Nephron progenitor cell (in vitro differentiated cells): ENCODE measurements around the gene COL11A2.

ENCODE experiments used
- DNase-seq: peaks from one replicate; pipeline ENCODE4 v3.0.0; 2021
- H3K27ac Mint-ChIP-seq: 2 replicates; pipeline ENCODE4 v1.8.0; 2021; ENCODE audit warnings: mild to moderate bottlenecking, moderate library complexity, mixed read lengths
- H3K27me3 Mint-ChIP-seq: 2 replicates; pipeline ENCODE4 v1.8.0; 2021; ENCODE audit warnings: mild to moderate bottlenecking, low read depth, mixed read lengths; ENCODE audit not compliant: poor library complexity
- H3K36me3 Mint-ChIP-seq: 2 replicates; pipeline ENCODE4 v1.8.0; 2021; ENCODE audit warnings: low read depth, mixed read lengths
- H3K4me1 Mint-ChIP-seq: 2 replicates; pipeline ENCODE4 v1.8.0; 2021; ENCODE audit warnings: mixed read lengths
- H3K4me3 Mint-ChIP-seq: 2 replicates; pipeline ENCODE4 v1.8.0; 2021; ENCODE audit warnings: mild to moderate bottlenecking, moderate library complexity, mixed read lengths
- H3K9me3 Mint-ChIP-seq: 2 replicates; pipeline ENCODE4 v1.8.0; 2021; ENCODE audit warnings: mild to moderate bottlenecking, moderate library complexity, mixed read lengths
- CTCF ChIP-seq: fragments of 200-600 bp; sonication (generic); IDR thresholded peaks from 2 replicates; pipeline ENCODE4 v1.5.0; 2021; ENCODE audit warnings: antibody characterized with exemption

Gene COL11A2

GRCh38 chr6:33166363-33166762, 25.9 kb downstream of the COL11A2 start:
- peaks cover 37% of the 10 kb centered on the region for H3K4me1 Mint-ChIP-seq
- no peaks in the 10 kb centered on the region for H3K36me3 Mint-ChIP-seq
- no peak for DNase-seq
- peaks cover 64% of the 10 kb centered on the region for H3K27me3 Mint-ChIP-seq
- no peak for TF ChIP-seq CTCF
- H3K27ac Mint-ChIP-seq: no peak overlapping the region
- H3K9me3 Mint-ChIP-seq: no peaks in the 10 kb centered on the region
- no peak overlapping the region for H3K4me3 Mint-ChIP-seq

GRCh38 chr6:33165581-33166258, 26.5 kb downstream of the COL11A2 start:
- DNase-seq: no peak
- Mint-ChIP-seq H3K4me3 (peak overlapping the region; percentile 9), H3K27me3 (peaks cover 64% of the 10 kb centered on the region), H3K27ac (no peak overlapping the region), H3K36me3 (no peaks in the 10 kb centered on the region), H3K4me1 (peaks cover 41% of the 10 kb centered on the region), H3K9me3 (no peaks in the 10 kb centered on the region)
- no peak for TF ChIP-seq CTCF

GRCh38 chr6:33164665-33165373, 27.4 kb downstream of the COL11A2 start:
- no peak overlapping the region for H3K27ac Mint-ChIP-seq
- no peak for DNase-seq
- no peak overlapping the region for H3K4me3 Mint-ChIP-seq
- H3K9me3 Mint-ChIP-seq: no peaks in the 10 kb centered on the region
- peaks cover 69% of the 10 kb centered on the region for H3K27me3 Mint-ChIP-seq
- peaks cover 41% of the 10 kb centered on the region for H3K4me1 Mint-ChIP-seq
- H3K36me3 Mint-ChIP-seq: no peaks in the 10 kb centered on the region
- no peak for TF ChIP-seq CTCF

- no peak overlapping the region for H3K27ac Mint-ChIP-seq
- TF ChIP-seq CTCF: no peak
- peaks cover 69% of the 10 kb centered on the region for H3K27me3 Mint-ChIP-seq
- H3K9me3 Mint-ChIP-seq: no peaks in the 10 kb centered on the region
- H3K4me1 Mint-ChIP-seq: peaks cover 41% of the 10 kb centered on the region
- H3K4me3 Mint-ChIP-seq: no peak overlapping the region
- DNase-seq: no peak
- H3K36me3 Mint-ChIP-seq: no peaks in the 10 kb centered on the region
Measured at GRCh38 chr6:33164176-33164575, 28.1 kb downstream of the COL11A2 start.

- Mint-ChIP-seq H3K4me3 (no peak overlapping the region), H3K27me3 (peaks cover 71% of the 10 kb centered on the region), H3K36me3 (no peaks in the 10 kb centered on the region), H3K27ac (no peak overlapping the region), H3K4me1 (peaks cover 41% of the 10 kb centered on the region), H3K9me3 (no peaks in the 10 kb centered on the region)
- no peak for TF ChIP-seq CTCF
- no peak for DNase-seq
Measured at GRCh38 chr6:33163540-33163939, 28.7 kb downstream of the COL11A2 start.
